B cell (primary cell): ENCODE results near the gene BMP6. TPM values are rescaled to one million over a fixed set of nuclear protein-coding genes. Genes with fewer than 3 reads are reported as not detected.

Source experiments
- ATAC-seq: fragments of 200-7000 bp; cut with Tn5 transposase; one replicate; pipeline ENCODE4 v1.10.0; 2021; ENCODE audit warnings: low read depth, mild to moderate bottlenecking, moderate number of reproducible peaks, moderate library complexity
- CTCF ChIA-PET: fragments of 350-600 bp; sonication (Branson Sonifier 250); formaldehyde crosslinking; loops from one replicate; lab custom pipeline; 2021; ENCODE audit warnings: antibody characterized with exemption, inconsistent platforms; lab: Charles Lee
- POLR2A ChIA-PET: fragments of 350-600 bp; sonication (Branson Sonifier 250); formaldehyde crosslinking; loops from one replicate; lab custom pipeline; 2021; ENCODE audit warnings: antibody characterized with exemption; lab: Charles Lee
- DNase-seq: peaks from one replicate; pipeline ENCODE4 v3.0.0; 2013
- H2AFZ ChIP-seq: 2 replicates; pipeline ENCODE4 v1.6.1; 2012; ENCODE audit warnings: mild to moderate bottlenecking, low read depth, low read length; ENCODE audit not compliant: insufficient read depth, poor library complexity, severe bottlenecking
- H3K27ac ChIP-seq, 2 donors: 1 replicate in 1 of 2; 2 replicates in 1 of 2; pipeline ENCODE4 v1.5.1; 2012 to 2013; ENCODE audit warnings: low read length in 2 of 2, mild to moderate bottlenecking in 2 of 2, moderate library complexity in 1 of 2
- H3K27me3 ChIP-seq, 4 experiments: fragments of 200-600 bp in 1 of 4; sonication (generic) in 1 of 4; replicated peaks in 1 of 4; 1 replicate in 2 of 4; 2 replicates in 2 of 4; pipeline versions ENCODE4 v1.6.1 to v1.7.0; 2013 to 2016; ENCODE audit warnings: low read length in 3 of 4, mild to moderate bottlenecking in 2 of 4, mixed read lengths in 1 of 4, moderate library complexity in 1 of 4; ENCODE audit not compliant: insufficient read depth in 4 of 4, control insufficient read depth in 3 of 4; ENCODE audit errors: control extremely low read depth in 1 of 4
- H3K36me3 ChIP-seq, 2 experiments: replicated peaks in 1 of 2; 1 replicate in 1 of 2; 2 replicates in 1 of 2; pipeline versions ENCODE4 v1.6.1 to v1.7.1; 2013; ENCODE audit warnings: low read length in 1 of 2; ENCODE audit not compliant: insufficient read depth in 2 of 2, control insufficient read depth in 1 of 2; ENCODE audit errors: control extremely low read depth in 1 of 2, extremely low read depth in 1 of 2
- H3K4me1 ChIP-seq, 2 donors: fragments of 200-600 bp in 1 of 2; sonication (generic) in 1 of 2; 1 replicate in 1 of 2; 2 replicates in 1 of 2; pipeline versions ENCODE4 v1.5.1 to v1.6.1; 2013 to 2017; ENCODE audit warnings: low read length in 2 of 2; ENCODE audit not compliant: control insufficient read depth in 2 of 2, insufficient read depth in 2 of 2
- H3K4me2 ChIP-seq: replicated peaks from 2 replicates; pipeline ENCODE3; 2012; ENCODE audit warnings: mild to moderate bottlenecking, low read depth, low read length; ENCODE audit not compliant: poor library complexity, severe bottlenecking
- H3K4me3 ChIP-seq, 5 experiments: fragments of 200-600 bp in 1 of 5; sonication (generic) in 1 of 5; 1 replicate in 3 of 5; 2 replicates in 2 of 5; pipeline versions ENCODE4 v1.5.1 to v1.7.0; 2011 to 2016; ENCODE audit warnings: low read length in 4 of 5, mild to moderate bottlenecking in 4 of 5, low read depth in 2 of 5, control low read depth in 1 of 5, moderate library complexity in 1 of 5; ENCODE audit not compliant: insufficient read depth in 1 of 5; ENCODE audit errors: control extremely low read depth in 1 of 5, extremely low read depth in 1 of 5
- H3K79me2 ChIP-seq: fragments of 200-600 bp; sonication (generic); one replicate; pipeline ENCODE4 v1.6.0; 2016; ENCODE audit warnings: low read length; ENCODE audit not compliant: control insufficient read depth, insufficient read depth
- H3K9ac ChIP-seq: fragments of 200-600 bp; sonication (generic); 2 replicates; pipeline ENCODE4 v1.6.1; 2017; ENCODE audit warnings: mild to moderate bottlenecking, low read length, moderate library complexity
- H3K9me3 ChIP-seq, 3 donors: one replicate each; pipeline versions ENCODE4 v1.6.1 to v1.7.1; 2013; ENCODE audit warnings: low read length in 2 of 3; ENCODE audit not compliant: control insufficient read depth in 2 of 3, insufficient read depth in 1 of 3; ENCODE audit errors: control extremely low read depth in 1 of 3
- H4K20me1 ChIP-seq: 2 replicates; pipeline ENCODE4 v1.6.0; 2012; ENCODE audit warnings: mild to moderate bottlenecking, low read length; ENCODE audit not compliant: insufficient read depth, control insufficient read depth, poor library complexity, severe bottlenecking
- H3K27ac Mint-ChIP-seq: one replicate; pipeline ENCODE4 v1.8.0; 2021; ENCODE audit warnings: mixed read lengths
- H3K27me3 Mint-ChIP-seq: one replicate; pipeline ENCODE4 v1.8.0; 2021; ENCODE audit warnings: mixed read lengths
- H3K4me1 Mint-ChIP-seq: one replicate; pipeline ENCODE4 v1.8.0; 2021; ENCODE audit warnings: mixed read lengths
- H3K4me3 Mint-ChIP-seq: one replicate; pipeline ENCODE4 v1.8.0; 2021; ENCODE audit warnings: mixed read lengths
- H3K9me3 Mint-ChIP-seq: one replicate; pipeline ENCODE4 v1.8.0; 2022; ENCODE audit warnings: mixed read lengths; ENCODE audit not compliant: insufficient read depth
- EZH2 ChIP-seq: IDR thresholded peaks from 2 replicates; pipeline ENCODE4 v1.6.1; 2012; ENCODE audit warnings: borderline replicate concordance, low read depth, mild to moderate bottlenecking, moderate library complexity, low read length; ENCODE audit not compliant: insufficient read depth, poor library complexity, severe bottlenecking
- WGBS: methylation state at CpG from one replicate; pipeline ENCODE4 v1.1.5; 2013; ENCODE audit warnings: missing lambda C conversion rate; ENCODE audit not compliant: insufficient coverage; 5-methylcytosine and 5-hydroxymethylcytosine counted together
- intact Hi-C: fragments of 100-400 bp; cut with micrococcal nuclease; formaldehyde crosslinking; loops from one replicate; pipeline ENCODE4 v1.10.0; 2022
- polyA plus RNA-seq: library from polyadenylated mRNA; depleted of rRNA; stranded (reverse); fragments of >200 nt; gene quantifications from 2 replicates; pipeline ENCODE4 v1.2.3, GENCODE V29; 2012
- total RNA-seq, 2 donors: library from RNA; stranded (reverse); fragments of 120-200 nt in 1 of 2; gene quantifications; 1 replicate in 1 of 2; 2 replicates in 1 of 2; pipeline versions ENCODE4 v1.2.3 to v1.2.4, GENCODE V29; 2013 to 2022
- TF ChIP-seq, protein P1 (sequence below): fragments of 200-600 bp; IDR thresholded peaks from one replicate; pipeline ENCODE4 v1.8.0; 2022; ENCODE audit warnings: antibody characterized with exemption, mild to moderate bottlenecking

The BMP6 gene
- total and polyA plus RNA-seq, 2 donors (not counting 1 experiment from before 2014, with no cell fraction given): 0.43 to 2.9 TPM

DNA sequence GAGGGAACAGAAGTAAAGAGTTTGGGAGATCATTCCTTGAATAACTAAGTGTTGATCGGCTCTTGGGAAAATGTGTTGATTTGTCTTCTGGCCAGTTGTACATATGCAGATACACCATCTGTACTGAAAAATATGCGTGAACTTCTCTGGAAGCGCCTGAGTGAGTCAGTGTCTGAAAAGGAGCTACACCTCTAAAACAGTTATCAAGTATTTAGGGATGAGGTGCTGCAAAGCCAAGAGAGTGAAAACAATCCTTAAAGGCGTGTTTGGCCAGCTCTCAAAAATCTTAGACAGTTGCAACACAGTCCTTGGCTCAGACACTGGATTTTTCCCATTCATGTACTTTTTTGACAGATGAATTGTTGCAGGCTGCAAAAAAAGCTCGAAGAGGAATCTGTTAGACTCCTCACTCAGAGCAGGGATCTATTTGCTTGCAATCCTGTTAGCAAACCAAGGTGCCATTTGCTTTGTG, 61.3 kb downstream of the BMP6 start:
- TF ChIP-seq, protein P1, sequence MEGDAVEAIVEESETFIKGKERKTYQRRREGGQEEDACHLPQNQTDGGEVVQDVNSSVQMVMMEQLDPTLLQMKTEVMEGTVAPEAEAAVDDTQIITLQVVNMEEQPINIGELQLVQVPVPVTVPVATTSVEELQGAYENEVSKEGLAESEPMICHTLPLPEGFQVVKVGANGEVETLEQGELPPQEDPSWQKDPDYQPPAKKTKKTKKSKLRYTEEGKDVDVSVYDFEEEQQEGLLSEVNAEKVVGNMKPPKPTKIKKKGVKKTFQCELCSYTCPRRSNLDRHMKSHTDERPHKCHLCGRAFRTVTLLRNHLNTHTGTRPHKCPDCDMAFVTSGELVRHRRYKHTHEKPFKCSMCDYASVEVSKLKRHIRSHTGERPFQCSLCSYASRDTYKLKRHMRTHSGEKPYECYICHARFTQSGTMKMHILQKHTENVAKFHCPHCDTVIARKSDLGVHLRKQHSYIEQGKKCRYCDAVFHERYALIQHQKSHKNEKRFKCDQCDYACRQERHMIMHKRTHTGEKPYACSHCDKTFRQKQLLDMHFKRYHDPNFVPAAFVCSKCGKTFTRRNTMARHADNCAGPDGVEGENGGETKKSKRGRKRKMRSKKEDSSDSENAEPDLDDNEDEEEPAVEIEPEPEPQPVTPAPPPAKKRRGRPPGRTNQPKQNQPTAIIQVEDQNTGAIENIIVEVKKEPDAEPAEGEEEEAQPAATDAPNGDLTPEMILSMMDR: no peak
- no peak for TF ChIP-seq EZH2
- H3K9me3 ChIP-seq: no peaks in the 10 kb centered on the region
- H3K27me3 Mint-ChIP-seq: peaks cover 45% of the 10 kb centered on the region
- peaks cover 4% of the 10 kb centered on the region for H3K4me1 Mint-ChIP-seq
- no peak for DNase-seq
- H3K4me2 ChIP-seq: no peak overlapping the region
- WGBS: 94% methylated on average over 4 of the region's 5 CpGs
- H3K9ac ChIP-seq: no peak overlapping the region
- H3K27ac Mint-ChIP-seq: no peak overlapping the region
- ChIA-PET CTCF (no interaction called here), POLR2A (no interaction called here)
- no peak for ATAC-seq
- H3K9me3 Mint-ChIP-seq: no peaks in the 10 kb centered on the region
- H3K27ac ChIP-seq: no peak overlapping the region
- peaks cover 0 to 11% (median under 1%) of the 10 kb centered on the region in 4 experiments for H3K27me3 ChIP-seq
- no peak overlapping the region for H3K4me3 Mint-ChIP-seq
- H3K36me3 ChIP-seq: no peaks in the 10 kb centered on the region
- H3K79me2 ChIP-seq: no peaks in the 10 kb centered on the region
- peaks cover 5 to 7% of the 10 kb centered on the region in 2 donors for H3K4me1 ChIP-seq
- H2AFZ ChIP-seq: no peak overlapping the region
- intact Hi-C loops: no loop called here
- H4K20me1 ChIP-seq: no peaks in the 10 kb centered on the region
- H3K4me3 ChIP-seq: no peak overlapping the region

GRCh38 chr6:7787731-7788130, 61.8 kb downstream of the BMP6 start:
- CTCF ChIA-PET: no interaction called here
- no CpG with 5 or more reads among the region's 2 CpGs for WGBS
- H3K27ac Mint-ChIP-seq: no peak overlapping the region

More at GRCh38 chr6:7787731-7788130, 61.8 kb downstream of the BMP6 start:
- DNase-seq (no peak), ATAC-seq (no peak)
- no peaks in the 10 kb centered on the region for H3K36me3 ChIP-seq
- POLR2A ChIA-PET: no interaction called here
- H3K4me3 ChIP-seq: no peak overlapping the region
- H3K9me3 ChIP-seq: no peaks in the 10 kb centered on the region
- intact Hi-C loops: no loop called here
- no peaks in the 10 kb centered on the region for H3K79me2 ChIP-seq
- Mint-ChIP-seq H3K4me3 (no peak overlapping the region), H3K9me3 (no peaks in the 10 kb centered on the region), H3K4me1 (peaks cover 4% of the 10 kb centered on the region), H3K27me3 (peaks cover 49% of the 10 kb centered on the region)
- H4K20me1 ChIP-seq: no peaks in the 10 kb centered on the region
- H2AFZ ChIP-seq: no peak overlapping the region
- H3K27ac ChIP-seq: no peak overlapping the region
- peaks cover 0 to 11% (median 2%) of the 10 kb centered on the region in 4 experiments for H3K27me3 ChIP-seq
- no peak overlapping the region for H3K4me2 ChIP-seq
- H3K9ac ChIP-seq: no peak overlapping the region
- H3K4me1 ChIP-seq: peaks cover 5 to 7% of the 10 kb centered on the region in 2 donors
- TF ChIP-seq, protein P1: no peak
- TF ChIP-seq EZH2: no peak
